DND-41 (cell line): Measurements from ENCODE around the gene PRXL2B.

Experiments used
- ATAC-seq: fragments of 200-7000 bp; cut with Tn5 transposase; 3 replicates; pipeline ENCODE4 v1.9.1; 2021; ENCODE audit warnings: low read depth; ENCODE audit not compliant: insufficient read depth
- DNase-seq: peaks from one replicate; pipeline ENCODE4 v3.0.0-alpha.2; 2020
- H2AFZ ChIP-seq: 2 replicates; pipeline ENCODE4 v1.6.0; 2012; ENCODE audit warnings: low read depth, low read length
- H3K27ac ChIP-seq: 2 replicates; pipeline ENCODE4 v1.5.1; 2012; ENCODE audit warnings: low read length, inconsistent platforms
- H3K27me3 ChIP-seq: fragments of 200-600 bp; sonication (generic); 2 replicates; pipeline ENCODE4 v1.6.0; 2012; ENCODE audit warnings: low read length, mild to moderate bottlenecking, inconsistent platforms; ENCODE audit not compliant: insufficient read depth, poor library complexity
- H3K36me3 ChIP-seq: 2 replicates; pipeline ENCODE4 v1.5.1; 2012; ENCODE audit warnings: low read length, inconsistent platforms; ENCODE audit not compliant: insufficient read depth
- H3K4me1 ChIP-seq: 2 replicates; pipeline ENCODE4 v1.5.1; 2012; ENCODE audit warnings: mild to moderate bottlenecking, low read length; ENCODE audit not compliant: insufficient read depth
- H3K4me2 ChIP-seq: 2 replicates; pipeline ENCODE4 v1.6.0; 2012; ENCODE audit warnings: mild to moderate bottlenecking, moderate library complexity, low read length, inconsistent platforms; ENCODE audit not compliant: insufficient read depth
- H3K4me3 ChIP-seq, 2 experiments: fragments of 200-600 bp in 1 of 2; shearing (Covaris generic) in 1 of 2; 2 replicates each; pipeline ENCODE4 v1.5.1; 2012 to 2016; ENCODE audit warnings: inconsistent platforms in 2 of 2, low read length in 2 of 2, mild to moderate bottlenecking in 2 of 2, low read depth in 1 of 2, moderate library complexity in 1 of 2
- H3K79me2 ChIP-seq: 2 replicates; pipeline ENCODE4 v1.6.0; 2012; ENCODE audit warnings: low read length, inconsistent platforms; ENCODE audit not compliant: insufficient read depth
- H3K9ac ChIP-seq: 2 replicates; pipeline ENCODE4 v1.6.0; 2012; ENCODE audit warnings: low read depth, mild to moderate bottlenecking, inconsistent platforms, low read length, moderate library complexity
- H3K9me3 ChIP-seq: 2 replicates; pipeline ENCODE4 v1.5.1; 2012; ENCODE audit warnings: low read length, moderate library complexity, mild to moderate bottlenecking, inconsistent platforms; ENCODE audit not compliant: insufficient read depth, severe bottlenecking
- H4K20me1 ChIP-seq: 2 replicates; pipeline ENCODE4 v1.6.0; 2012; ENCODE audit warnings: low read length; ENCODE audit not compliant: insufficient read depth
- CTCF ChIP-seq: IDR thresholded peaks from 2 replicates; pipeline ENCODE4 v1.5.1; 2012; ENCODE audit warnings: borderline replicate concordance, low read length, moderate library complexity, mild to moderate bottlenecking; ENCODE audit not compliant: poor library complexity, severe bottlenecking; ENCODE audit errors: extremely low read depth
- EZH2 ChIP-seq: IDR thresholded peaks from 3 replicates; pipeline ENCODE4 v1.6.1; 2012; ENCODE audit warnings: borderline replicate concordance, low read depth, mild to moderate bottlenecking, moderate library complexity, low read length, inconsistent platforms; ENCODE audit not compliant: severe bottlenecking

Gene PRXL2B

GRCh38 chr1:2580691-2581090 is 5.9 kb upstream of the PRXL2B start:
- ATAC-seq (no peak), DNase-seq (no peak)
- Histone ChIP-seq H3K27me3 (no peaks in the 10 kb centered on the region), H3K79me2 (0 out of 2 replicates have a peak, but pooled peaks cover under 1% of the 10 kb centered on the region), H3K27ac (no peak overlapping the region), H2AFZ (no peak overlapping the region), H3K4me3 (no peak overlapping the region), H3K4me1 (peaks cover 9% of the 10 kb centered on the region), H3K9me3 (no peaks in the 10 kb centered on the region), H3K36me3 (no peaks in the 10 kb centered on the region; the same call in 1 of the 2 replicates), H3K4me2 (no peak overlapping the region), H3K9ac (no peak overlapping the region), H4K20me1 (0 out of 2 replicates have a peak, but pooled peaks cover 3% of the 10 kb centered on the region)
- TF ChIP-seq CTCF: no peak
- TF ChIP-seq EZH2: no peak

GRCh38 chr1:2582391-2582790 is 4.2 kb upstream of the PRXL2B start:
- Histone ChIP-seq H2AFZ (no peak overlapping the region), H3K79me2 (0 out of 2 replicates have a peak, but pooled peaks cover 3% of the 10 kb centered on the region), H3K27me3 (no peaks in the 10 kb centered on the region), H3K4me2 (no peak overlapping the region), H3K27ac (no peak overlapping the region), H3K9ac (no peak overlapping the region), H3K4me1 (peaks cover 16% of the 10 kb centered on the region), H4K20me1 (peaks cover 3% of the 10 kb centered on the region; the same call in 1 of the 2 replicates), H3K36me3 (no peaks in the 10 kb centered on the region; the same call in 1 of the 2 replicates), H3K9me3 (no peaks in the 10 kb centered on the region), H3K4me3 (no peak overlapping the region)
- DNase-seq: no peak
- TF ChIP-seq EZH2 (no peak), CTCF (no peak)
- no peak for ATAC-seq

GRCh38 chr1:2583331-2583791 is 3.2 kb upstream of the PRXL2B start:
- H3K9ac ChIP-seq: no peak overlapping the region
- H3K9me3 ChIP-seq: no peaks in the 10 kb centered on the region
- DNase-seq (no peak), ATAC-seq (no peak)
- no peak overlapping the region for H3K27ac ChIP-seq
- H3K36me3 ChIP-seq: no peaks in the 10 kb centered on the region; the same call in 1 of the 2 replicates
- no peak overlapping the region for H3K4me2 ChIP-seq
- H3K79me2 ChIP-seq: 0 out of 2 replicates have a peak, but pooled peaks cover 3% of the 10 kb centered on the region
- H3K27me3 ChIP-seq: no peaks in the 10 kb centered on the region
- TF ChIP-seq CTCF (no peak), EZH2 (no peak)
- no peak overlapping the region for H2AFZ ChIP-seq
- peaks cover 22% of the 10 kb centered on the region for H3K4me1 ChIP-seq
- peaks cover 5% of the 10 kb centered on the region; the same call in 1 of the 2 replicates for H4K20me1 ChIP-seq
- no peak overlapping the region for H3K4me3 ChIP-seq
